GM21786 (cell line): ENCODE data around the gene MRPL54.

ENCODE experiments used
- ATAC-seq: cut with Tn5 transposase; IDR thresholded peaks from one replicate; pipeline ENCODE4 v1.9.1; 2021; ENCODE audit not compliant: unreplicated experiment

MRPL54 gene

DNA sequence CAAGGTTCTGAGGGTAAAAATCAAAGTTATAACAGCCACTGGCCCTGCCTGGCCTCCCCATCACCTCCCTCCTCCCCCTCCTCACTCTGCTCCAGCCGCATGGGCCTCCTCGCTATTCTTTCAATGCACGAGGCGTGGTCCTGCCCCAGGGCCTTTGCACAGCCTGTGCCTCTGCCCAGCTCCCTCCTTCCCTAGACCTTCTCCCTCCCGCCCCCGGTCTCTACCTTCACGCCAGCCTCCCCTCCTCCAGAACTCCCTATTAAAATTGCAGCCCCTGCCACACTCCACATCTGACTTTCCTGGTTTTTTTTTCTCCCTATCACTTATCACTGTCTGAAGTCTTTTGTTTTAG, 6.2 kb downstream of the MRPL54 start:
- ATAC-seq: no peak

DNA sequence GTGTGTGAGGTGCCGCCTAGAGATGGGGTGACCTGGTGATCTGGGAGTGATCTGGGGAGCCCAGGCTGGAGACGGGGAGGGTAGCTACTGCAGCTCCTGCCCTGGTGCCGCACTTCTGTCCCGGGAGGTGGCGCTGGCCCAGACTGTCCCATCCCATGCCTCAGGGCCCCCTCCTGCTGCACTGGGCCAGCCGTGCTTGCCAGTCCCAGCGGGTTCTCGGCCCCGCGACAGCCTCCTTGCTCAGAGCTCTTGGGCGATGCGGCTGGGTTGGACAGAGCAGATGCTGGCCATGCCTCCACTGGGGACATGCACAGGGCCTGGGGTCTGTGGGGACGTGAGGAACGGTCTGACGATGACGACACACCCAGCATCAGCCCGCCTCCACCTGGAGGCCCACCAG, 7.0 kb downstream of the MRPL54 start:
- ATAC-seq: no peak

DNA sequence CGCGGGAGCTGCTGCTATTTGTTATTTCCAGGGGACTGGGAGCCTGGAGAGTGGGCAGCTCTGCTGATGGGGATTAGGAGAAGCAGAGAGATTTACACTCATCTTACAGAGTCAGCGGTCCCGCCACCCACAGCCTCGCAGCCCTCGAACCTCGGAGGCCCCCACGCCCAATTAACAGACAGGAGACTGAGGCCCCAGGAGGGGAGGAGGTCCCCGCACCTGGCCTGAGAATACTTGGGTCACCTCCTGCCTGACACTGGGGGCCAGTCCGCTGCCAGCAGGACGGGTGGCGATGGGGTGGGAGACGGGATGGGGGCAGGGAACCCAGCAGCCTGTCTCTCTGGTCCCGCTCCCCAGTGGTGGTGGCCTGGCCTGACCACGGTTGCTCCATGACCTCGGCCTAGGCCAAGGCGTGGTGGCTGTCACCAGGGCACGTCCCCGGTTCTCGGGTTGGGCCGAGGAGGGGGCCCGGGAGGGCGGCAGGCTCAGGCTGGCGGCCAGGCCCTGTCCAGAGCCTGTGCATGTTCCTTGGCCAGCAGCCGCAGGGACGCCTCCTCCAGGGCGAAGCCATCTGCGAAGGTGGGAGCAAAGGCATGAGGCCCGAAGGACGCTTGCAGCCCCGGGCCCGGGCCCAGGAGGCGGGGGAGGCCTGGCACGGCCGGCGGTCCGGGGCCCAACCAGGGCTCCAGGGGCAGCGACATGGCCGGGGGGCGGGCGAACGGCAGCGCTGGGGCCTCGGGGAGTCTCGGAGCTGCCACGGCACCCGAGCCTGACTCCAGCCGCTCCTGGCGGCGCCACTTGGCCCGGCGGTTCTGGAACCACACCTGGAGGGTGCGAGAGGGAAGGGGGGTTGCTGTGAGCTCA, 7.9 kb downstream of the MRPL54 start:
- ATAC-seq: no peak

DNA sequence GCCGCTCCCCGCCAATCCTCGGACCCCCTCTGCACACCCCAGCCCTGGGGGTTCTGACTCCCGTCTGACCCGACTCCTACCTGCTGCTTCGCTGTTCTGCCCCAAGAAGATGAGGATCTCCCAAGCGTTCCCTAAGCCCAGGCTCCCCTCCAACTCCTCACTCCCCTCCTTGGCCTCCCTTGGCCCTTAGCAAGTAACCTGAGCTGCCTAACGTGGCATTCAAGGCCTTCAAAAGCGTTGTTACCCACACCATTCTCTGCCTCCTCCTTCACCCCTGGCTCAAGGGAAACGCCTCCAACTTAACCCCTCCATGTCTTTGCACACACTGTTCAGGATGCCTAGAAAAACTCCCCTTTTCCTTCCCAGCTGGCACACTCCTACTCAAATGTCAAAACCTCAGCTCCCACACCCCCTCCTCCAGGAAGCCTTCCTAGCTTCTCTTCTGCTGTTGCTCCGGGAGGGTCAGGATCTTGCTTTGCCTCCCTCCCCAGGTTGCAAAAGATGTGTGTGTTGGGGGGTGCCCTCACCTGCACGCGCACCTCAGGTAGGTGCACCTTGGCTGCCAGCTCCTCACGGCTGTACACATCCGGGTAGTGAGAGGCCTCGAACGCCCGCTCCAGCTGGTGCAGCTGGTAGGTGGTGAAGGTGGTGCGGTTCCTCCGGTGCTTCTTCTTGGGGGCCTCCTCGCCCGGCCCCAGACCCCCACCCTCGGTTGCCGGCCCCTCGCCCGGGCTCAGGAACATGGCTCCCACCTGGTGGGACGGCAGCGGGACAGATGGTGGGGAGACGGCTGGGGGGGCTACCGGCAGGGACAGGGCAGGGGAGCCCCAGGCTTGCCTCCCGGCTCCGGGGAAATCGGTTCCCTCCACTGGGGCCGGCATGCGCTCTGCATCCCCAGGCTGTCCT, 8.8 kb downstream of the MRPL54 start:
- no peak for ATAC-seq

DNA sequence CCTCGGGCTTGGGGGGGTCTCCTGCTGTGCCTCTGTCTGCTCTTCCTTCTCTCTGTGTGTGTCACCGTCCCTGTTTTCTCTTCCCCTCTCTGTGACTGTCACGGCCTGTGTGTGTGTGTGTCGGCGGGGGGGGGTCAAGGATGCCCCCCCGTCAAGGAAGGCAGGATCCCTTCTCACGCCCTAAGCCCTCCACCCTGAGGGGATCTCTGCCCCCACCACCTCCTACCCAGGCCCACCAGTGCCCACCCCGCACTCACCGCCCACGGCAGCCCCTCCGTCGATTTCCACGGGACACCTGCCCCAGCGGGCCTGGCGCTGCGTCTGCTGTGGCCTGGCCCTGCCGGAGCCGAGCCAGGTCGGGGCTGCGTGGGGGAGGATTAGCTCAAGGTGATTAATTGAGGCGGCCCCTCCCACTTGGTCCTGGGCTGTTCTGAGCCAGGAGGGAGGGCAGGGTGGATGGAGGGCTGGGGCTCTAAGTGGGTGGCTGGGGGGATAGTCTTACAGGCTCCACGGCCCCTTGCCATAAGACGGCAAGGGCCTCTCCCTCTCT, 9.5 kb downstream of the MRPL54 start, which contains the start of gene RAX2:
TSS of gene RAX2 (minus strand) at position 323 of the 550 bp plus-strand sequence. CDS start 486 bp downstream, outside the sequence.
- no peak for ATAC-seq

DNA sequence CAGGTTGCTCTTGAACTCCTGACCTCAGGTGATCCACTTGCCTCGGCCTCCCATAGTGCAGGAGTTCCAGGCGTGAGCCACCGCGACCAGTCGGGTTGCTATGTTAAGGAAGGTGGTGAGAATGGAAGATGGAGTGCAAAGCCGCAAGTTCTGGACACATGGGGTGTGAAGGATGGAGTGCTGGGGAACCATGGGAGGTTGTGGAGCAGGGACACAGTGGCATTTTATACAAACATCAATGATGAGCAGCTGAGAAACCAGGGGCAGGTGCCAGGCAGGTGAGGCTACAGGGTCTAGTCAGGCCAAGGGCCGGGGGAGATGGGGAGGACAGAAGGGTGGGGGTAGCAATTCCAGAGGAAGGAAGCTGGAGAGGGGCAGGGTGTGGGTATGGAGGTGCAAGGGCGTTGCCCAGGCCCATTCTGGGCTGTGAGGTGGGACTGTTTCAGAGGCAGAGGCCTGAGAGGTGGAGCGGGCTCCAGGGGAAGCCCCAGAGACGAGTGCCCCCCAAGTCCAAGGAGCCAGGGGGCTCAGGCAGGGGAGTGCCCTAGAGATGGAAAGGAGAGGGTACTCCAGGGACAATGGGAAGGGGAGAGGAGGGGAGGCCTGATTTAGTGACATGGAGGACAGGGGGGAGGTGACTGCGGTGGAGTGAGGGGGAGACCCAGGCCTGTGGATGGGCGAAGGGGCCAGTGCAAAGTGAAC, 11.5 kb downstream of the MRPL54 start:
- ATAC-seq: no peak

DNA sequence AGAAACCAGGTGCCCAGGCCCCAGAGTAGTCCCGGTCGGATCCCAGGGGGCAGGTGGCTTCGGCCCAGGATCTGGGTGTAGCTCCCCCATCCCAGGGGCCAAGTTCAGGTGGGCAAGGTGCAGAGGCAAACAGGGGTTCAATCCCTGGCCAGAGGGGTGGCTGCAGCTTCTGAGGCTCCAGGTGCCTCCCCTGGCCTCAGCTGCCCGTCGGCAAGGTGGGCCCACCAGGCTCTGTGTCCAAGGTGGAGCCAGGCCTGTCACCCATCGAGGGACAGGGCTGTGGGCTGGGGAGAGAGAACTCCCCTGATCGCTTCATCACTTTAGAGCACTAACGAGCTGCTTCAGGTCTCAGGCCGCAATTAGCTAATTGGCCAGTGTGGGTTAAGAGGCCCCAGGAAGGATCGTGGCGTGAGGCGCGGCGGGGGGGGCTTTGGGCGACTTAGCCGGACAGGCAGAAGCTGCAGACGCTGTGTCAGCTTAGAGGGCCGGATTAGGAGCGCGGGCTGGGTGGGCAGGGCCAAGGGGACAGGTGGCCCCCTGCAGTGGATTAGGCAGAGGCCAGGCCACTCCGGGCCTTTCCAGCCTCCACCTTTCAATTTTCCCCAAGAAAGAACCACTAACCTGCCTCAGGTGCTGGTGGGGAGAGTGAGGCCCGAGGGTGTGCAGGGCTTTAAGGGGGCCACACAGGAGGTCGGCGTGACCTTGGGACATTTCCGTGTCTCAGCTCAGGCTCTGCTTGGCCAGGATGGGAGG, 12.3 kb downstream of the MRPL54 start:
- no peak for ATAC-seq

DNA sequence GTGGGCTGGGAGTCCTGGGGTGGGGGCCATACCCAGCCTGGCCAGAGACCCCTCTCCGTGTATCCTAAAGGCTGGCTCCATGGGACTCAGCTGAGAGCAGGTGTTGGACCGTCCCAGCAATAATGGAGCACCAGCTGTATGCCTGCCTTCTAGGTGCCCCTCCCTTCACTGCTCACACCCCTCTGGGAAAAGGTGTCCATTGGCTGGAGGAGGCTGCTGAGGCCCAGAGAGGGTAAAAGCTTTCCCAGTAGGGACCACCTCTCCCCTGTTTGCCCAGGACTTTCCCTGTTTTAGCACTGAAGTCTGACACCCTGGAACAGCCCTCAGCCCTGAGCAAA, 12.9 kb downstream of the MRPL54 start:
- ATAC-seq: no peak

DNA sequence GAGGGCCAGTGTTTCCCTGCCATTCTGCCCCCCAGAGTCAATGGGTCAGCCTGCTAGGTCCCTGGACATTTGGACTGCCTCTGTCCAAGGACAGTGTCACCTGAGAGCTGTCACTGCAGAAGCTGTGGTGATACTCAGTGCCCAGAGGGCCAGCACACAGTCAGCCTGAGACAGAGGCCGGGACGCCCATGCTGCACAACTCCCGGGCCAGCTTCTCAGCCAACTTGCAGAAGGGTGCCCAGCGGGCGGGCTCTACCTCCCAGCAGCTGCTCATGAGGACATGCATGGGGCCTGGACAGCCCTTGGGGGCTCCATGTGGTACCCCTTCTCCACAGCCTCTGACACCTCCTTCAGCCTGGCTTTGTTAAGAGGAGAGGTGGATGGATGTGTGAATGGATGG, 13.3 kb downstream of the MRPL54 start:
- ATAC-seq: no peak

DNA sequence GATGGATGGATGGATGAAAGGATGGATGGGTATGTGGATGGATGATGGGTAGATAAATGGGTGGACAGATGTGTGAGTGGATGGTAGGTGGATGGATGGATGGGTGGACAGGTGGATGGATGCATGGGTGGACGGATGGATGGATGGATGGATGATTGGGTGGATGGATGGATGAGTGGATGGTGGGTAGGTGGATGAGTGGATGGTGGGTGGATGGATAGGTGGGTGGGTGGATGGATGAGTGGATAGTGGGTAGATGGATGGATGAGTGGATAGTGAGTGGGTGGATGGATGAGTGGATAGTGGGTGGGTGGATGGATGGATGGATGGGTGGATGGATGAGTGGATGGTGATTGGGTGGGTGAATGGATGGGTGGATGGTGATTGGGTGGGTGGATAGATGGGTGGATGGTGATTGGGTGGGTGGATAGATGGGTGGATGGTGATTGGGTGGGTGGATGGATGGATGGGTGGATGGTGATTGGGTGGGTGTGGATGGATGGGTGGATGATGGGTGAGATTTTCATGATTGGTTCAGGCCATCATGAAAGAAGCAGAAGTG, 14.1 kb downstream of the MRPL54 start:
- ATAC-seq: no peak

DNA sequence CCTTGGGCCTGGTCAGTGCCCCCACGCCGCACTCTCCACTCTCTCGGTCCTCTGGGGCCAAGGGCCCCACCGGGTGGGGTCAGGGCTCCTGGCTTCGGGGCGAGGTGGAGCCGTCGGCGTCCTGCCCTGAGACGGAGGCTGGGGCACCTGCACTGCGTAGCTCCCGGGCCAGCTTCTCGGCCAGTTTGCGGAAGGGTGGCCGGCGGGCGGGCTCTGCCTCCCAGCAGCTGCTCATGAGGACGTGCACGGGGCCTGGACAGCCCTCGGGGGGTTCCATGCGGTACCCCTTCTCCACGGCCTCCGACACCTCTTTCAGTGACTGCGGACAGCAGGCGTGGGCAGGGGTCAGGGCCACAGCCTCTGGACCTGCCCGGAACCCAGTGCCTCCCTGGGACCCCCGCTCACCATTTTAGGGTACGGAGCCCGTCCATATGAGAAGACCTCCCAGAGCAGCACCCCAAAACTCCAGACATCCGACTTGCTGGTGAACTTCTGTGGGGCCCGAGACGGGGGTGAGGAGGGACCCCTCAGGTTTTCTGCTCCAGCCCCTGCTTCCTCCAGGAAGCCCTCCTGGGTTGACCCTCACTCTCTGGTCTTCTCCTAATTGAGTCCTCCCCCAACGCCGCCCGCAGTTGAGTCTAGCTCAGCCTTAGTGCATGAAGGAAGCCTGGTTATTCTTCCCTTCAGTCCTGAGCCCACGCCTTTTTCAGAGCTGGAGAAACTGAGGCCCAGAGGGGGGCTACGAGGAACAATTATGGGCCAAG, 15.8 kb downstream of the MRPL54 start:
- ATAC-seq: no peak

DNA sequence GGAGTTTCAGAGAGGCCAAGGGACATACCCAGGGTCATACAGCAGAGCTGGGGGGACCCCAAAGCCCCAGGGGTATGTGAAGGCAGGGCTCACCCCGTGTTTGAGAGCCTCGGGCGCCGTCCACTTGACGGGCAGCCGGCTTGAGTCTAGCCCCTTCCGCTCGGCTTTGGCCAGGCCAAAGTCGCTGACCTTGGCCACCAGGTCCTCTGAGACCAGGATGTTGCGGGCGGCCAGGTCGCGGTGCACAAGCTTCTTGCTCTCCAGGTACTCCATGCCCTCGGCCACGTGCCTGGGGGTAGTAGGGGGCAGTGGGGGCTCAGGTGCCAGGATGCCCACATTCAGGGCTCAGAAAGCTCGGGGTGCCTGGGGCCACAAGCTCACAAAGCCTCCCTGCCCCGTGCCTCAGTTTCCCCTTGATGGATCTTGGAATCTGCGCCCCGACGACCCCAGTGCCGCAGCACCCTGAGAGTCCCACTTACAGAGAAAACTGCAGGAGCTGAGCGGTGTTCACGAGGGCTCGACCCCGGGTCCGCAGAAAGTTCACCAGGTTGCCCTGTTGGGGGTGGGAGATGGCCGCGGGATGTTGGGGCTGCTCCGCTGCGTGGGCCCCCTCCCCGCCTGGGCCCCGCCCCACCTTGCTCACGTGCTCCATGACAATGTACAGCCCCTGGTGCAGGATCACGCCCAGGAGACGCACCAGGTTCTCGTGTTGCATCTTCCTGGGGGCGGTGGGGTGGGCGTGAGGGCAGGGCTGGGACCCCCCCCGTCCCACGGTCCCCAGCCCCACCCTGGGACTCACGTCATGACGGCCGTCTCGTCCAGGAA, 16.6 kb downstream of the MRPL54 start:
- no peak for ATAC-seq

DNA sequence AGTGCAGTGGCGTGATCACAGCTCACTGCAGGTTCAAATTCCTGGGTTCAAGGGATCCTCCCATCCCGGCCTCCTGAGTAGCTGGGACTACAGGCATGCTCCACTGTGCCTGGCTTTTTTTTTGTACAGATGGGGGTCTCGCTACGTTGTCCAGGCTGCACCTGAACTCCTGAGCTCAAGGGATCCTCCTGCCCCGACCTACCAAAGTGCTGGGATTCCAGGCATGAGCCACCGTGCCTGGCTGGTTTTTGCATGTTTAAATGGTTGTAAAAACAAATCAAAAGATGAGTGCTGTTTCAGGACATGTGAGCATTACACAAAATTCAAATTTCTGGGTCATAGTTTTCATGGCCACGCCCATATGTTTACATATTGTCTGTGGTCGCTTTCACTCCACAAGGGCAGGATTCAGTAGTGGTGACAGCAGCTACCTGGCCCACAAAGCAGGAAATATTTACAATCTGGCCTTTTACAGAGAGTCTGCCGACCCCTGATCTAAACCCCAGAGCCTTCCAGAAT, 18.4 kb downstream of the MRPL54 start:
- no peak for ATAC-seq

DNA sequence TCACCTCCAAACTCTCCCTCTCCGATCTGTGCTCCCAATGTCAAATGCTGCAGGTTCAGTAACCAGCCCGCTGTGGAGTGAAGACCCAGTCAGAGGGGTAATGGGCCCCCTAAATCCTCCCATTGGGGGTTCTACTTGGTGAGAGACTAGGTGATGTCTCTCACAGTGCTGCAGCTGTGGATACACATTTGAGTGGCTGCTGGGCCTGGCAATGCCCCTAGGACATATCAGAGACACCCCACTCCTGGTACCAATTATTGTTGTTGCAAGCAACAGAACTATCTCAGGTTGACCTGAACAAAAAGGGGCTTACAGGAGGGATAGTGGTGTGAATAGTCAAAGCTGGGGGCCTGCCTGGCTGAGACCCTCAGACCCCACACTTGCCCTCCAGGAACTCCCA, 19.1 kb downstream of the MRPL54 start:
- no peak for ATAC-seq

DNA sequence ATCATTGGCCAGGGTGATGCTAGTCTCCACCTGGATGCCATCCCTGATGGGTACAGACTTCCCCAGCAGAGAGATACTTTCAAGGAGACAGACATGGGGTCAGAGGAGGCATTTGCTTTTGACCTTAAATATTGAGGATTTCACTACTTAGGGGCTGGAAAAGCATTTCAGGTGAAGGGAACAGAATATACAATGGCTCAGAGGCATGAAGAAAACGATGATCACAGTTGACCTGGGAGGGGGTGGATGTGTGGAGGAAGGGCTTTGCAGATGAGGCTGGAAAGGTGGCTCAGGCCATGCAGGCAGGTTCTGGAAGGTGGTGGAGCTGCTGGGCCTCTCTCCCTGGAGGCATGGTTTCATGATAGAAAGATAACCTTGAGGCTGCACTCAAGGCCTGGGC, 19.8 kb downstream of the MRPL54 start:
- ATAC-seq: no peak

DNA sequence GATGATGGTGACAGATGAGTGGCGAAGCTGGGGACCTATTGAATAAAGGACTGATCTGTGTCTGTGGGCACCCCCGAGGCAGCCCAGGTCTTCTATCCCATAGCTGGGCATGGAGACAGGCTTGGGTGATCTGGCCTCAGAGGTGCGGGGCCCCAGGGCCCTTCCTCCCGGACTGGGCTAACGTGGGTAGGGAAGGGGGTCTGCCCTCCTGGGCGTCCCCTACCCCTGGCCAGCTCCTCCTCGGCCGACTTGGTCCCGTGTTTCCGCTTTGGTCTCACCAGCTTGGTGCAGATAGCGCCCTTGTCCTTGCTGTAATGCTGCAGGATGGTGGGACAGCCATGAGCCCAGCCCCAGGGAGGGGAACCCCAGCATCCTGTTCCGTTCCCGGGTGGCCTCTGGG, 20.4 kb downstream of the MRPL54 start:
- no peak for ATAC-seq

DNA sequence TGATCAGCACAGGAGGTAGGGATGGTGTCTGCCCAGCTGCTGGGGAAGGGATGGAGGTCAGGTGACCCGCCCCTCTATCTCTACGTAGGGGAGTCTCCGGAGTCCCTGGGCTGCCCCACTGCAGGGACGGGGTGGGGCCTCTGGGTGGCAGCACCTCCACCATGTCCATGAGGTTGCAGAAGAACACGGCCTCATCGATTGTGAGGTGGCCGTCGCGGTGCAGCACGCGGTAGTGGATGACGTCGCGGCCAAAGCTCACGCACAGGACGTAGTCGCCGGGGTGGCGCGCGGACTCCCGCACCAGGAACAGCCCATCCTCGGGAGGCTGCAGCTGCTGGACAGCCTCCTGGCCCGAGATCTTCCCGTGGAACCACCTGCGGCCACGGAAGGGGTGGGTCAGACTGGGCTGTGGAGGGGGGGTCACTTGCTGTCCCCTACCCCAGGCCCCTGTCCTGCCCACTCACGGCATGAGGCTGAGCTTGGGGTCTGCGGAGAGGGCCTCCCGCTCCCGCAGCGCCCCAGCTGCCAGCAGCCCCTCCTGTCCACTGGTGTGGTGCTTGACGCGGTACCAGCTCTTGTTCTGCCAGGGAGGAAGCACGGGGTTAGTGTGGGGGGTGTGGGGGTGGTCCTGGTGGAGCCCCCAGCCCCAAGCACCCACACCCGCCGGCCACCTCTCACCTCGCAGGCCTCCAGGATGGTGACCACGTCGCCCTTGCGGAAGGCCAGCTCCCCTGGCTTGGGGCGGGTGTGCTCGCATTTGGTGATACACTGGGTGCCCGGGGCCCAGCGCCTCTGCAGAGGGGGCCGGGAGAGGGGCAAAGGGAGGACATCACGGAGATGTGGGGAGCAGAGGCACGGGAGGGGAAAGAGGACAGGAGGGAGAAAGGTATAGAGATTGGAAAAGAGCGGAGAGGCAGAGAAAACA, 21.4 kb downstream of the MRPL54 start:
- no peak for ATAC-seq
